Neural progenitor cell (in vitro differentiated cells): ENCODE measurements around the gene FGFR2.

Experiments
- CTCF ChIP-seq: fragments of 200-600 bp; sonication (generic); IDR thresholded peaks from 2 replicates; pipeline ENCODE4 v1.5.1; 2017; ENCODE audit warnings: antibody characterized with exemption, mild to moderate bottlenecking
- EZH2 ChIP-seq: fragments of 200-600 bp; sonication (generic); IDR thresholded peaks from 2 replicates; pipeline ENCODE4 v1.6.1; 2017; ENCODE audit warnings: antibody characterized with exemption, mild to moderate bottlenecking, moderate library complexity
- EZH2phosphoT487 ChIP-seq: fragments of 200-600 bp; sonication (generic); IDR thresholded peaks from 2 replicates; pipeline ENCODE4 v1.6.1; 2017; ENCODE audit warnings: antibody characterized with exemption

- TF ChIP-seq CTCF, result no peak
- no peak for TF ChIP-seq EZH2phosphoT487
- TF ChIP-seq EZH2, result no peak
These were observed 129.5 kb downstream of the FGFR2 start for GRCh38 chr10:121468726-121469125.
